Activated CD4-positive, alpha-beta memory T cell treated with anti-CD3 and anti-CD28 coated beads, Interleukin-2, amount 10 ng/mL, durations not matched to agents 7 days and 5 days (primary cell): Measurements from ENCODE around the gene GLUD1. TPM values are rescaled to one million over a fixed set of nuclear protein-coding genes. Genes with fewer than 3 reads are reported as not detected.
"Not testable (repeated sequence)": the region's sequence is repeated elsewhere in the genome, so short reads cannot be mapped to it uniquely, and the experiment has no call there.

Experiments
- CTCF ChIA-PET: fragments of 350-600 bp; sonication (Branson Sonifier 250); formaldehyde crosslinking; loops from one replicate; lab custom pipeline; 2021; ENCODE audit warnings: antibody characterized with exemption, inconsistent platforms; lab: Charles Lee
- POLR2A ChIA-PET: fragments of 350-600 bp; sonication (Branson Sonifier 250); formaldehyde crosslinking; loops from one replicate; lab custom pipeline; 2021; ENCODE audit warnings: antibody characterized with exemption; lab: Charles Lee
- DNase-seq: peaks from one replicate; pipeline ENCODE4 v3.0.0-alpha.2; 2020
- H3K27ac Mint-ChIP-seq: one replicate; pipeline ENCODE4 v1.8.0; 2021; ENCODE audit warnings: mild to moderate bottlenecking, mixed read lengths
- H3K27me3 Mint-ChIP-seq: one replicate; pipeline ENCODE4 v1.8.0; 2021; ENCODE audit warnings: mixed read lengths
- H3K36me3 Mint-ChIP-seq: one replicate; pipeline ENCODE4 v1.8.0; 2021; ENCODE audit warnings: low read depth, mixed read lengths
- H3K4me1 Mint-ChIP-seq: one replicate; pipeline ENCODE4 v1.8.0; 2021; ENCODE audit warnings: mixed read lengths
- H3K4me3 Mint-ChIP-seq: one replicate; pipeline ENCODE4 v1.8.0; 2021; ENCODE audit warnings: mild to moderate bottlenecking, mixed read lengths
- H3K9me3 Mint-ChIP-seq: one replicate; pipeline ENCODE4 v1.8.0; 2021; ENCODE audit warnings: mixed read lengths
- total RNA-seq, 2 experiments: library from RNA; stranded (reverse); gene quantifications; one replicate each; pipeline ENCODE4 v1.2.3, GENCODE V29; 2021

GLUD1 gene
- 100 to 1,000 TPM; 111 to 121 TPM for total RNA-seq

DNA sequence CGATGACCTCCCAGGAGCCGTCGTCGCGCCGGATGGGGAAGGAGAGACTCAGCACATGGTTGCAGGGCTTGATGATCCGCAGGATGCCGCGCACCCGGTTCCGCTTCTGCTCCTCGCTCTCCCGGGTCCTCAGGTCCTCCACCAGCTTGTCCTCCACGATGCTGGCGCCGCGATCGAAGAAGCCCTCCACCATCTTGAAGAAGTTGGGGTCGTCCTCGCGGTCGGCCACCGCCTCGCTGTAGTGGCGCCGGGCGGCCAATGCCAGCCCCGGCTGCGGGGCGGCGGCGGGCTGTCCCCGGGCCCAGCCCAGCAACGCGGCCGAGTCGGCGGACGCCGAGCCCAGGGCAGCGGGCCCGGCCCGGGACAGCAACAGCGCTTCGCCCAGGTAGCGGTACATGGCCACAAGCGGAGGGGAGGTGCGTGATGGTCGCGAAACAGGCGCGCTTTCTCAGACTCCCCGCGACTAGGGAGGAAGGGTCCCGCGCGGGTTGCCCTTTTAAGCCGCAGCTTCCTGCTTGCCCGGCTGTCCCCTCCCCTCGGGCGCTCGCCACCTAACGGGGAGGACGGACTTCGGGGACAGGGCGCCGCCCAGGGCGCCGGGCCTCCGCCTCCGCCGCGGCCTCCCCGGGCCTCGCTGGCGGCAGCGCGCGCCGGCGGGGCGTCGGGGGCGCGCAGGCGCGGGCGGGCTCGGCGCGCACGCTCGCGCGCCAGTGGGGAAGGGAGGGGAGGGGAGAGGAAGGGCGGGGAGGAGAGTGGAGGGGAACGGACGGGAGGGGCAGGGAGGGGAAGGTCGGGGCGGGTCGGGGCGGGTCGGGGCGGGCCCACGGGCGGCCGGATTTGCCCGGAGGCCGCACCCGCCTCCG is at the start of gene GLUD1, which contains the start of gene SHLD2:
TSS of gene GLUD1 (minus strand) at position 471 of the 863 bp plus-strand sequence. CDS start at position 397, 74 bp downstream.
TSS of gene SHLD2 (plus strand) at position 834 of the 863 bp plus-strand sequence. CDS start 56,149 bp downstream, outside the sequence.
- ChIA-PET CTCF (interaction anchor here (1.2 to 1.4 kb wide), 4 partner anchors 10 to 124 kb away, joined by 4 to 5 read pairs (median 4); no protein-coding TSS in a partner anchor), POLR2A (interaction anchor here (1.2 to 4.9 kb wide), 13 partner anchors 10 to 768 kb away, joined by 3 to 46 read pairs (median 7); no protein-coding TSS in a partner anchor)
- no peaks in the 10 kb centered on the region for H3K27me3 Mint-ChIP-seq
- H3K4me1 Mint-ChIP-seq = peaks cover 44% of the 10 kb centered on the region
- H3K9me3 Mint-ChIP-seq = no peaks in the 10 kb centered on the region
- DNase-seq = peak; percentile 94
- peak within 1 kb of the TSS; percentile 97 for H3K27ac Mint-ChIP-seq
- H3K36me3 Mint-ChIP-seq = peaks cover 42% of the 10 kb centered on the region
- H3K4me3 Mint-ChIP-seq = peak within 1 kb of the TSS; percentile 98

DNA sequence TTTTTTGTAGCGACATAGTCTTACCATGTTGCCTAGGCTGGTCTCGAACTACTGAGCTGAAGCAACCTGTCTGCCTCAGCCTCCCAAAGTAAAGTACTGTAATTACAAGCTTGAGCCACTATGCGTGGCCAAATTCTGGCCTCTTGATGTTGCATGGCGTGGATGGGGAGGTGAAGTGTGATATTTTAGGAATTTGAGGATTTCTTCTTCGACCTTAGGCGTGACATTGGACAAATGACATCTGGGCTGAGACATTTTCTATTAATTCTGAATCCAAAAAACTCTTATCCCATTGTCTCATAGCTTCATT is 48.4 kb upstream of the GLUD1 start:
- H3K36me3 Mint-ChIP-seq, CTCF ChIA-PET, H3K27ac Mint-ChIP-seq, H3K4me1 Mint-ChIP-seq, DNase-seq, H3K9me3 Mint-ChIP-seq, H3K27me3 Mint-ChIP-seq, H3K4me3 Mint-ChIP-seq, POLR2A ChIA-PET: not testable (repeated sequence)

DNA sequence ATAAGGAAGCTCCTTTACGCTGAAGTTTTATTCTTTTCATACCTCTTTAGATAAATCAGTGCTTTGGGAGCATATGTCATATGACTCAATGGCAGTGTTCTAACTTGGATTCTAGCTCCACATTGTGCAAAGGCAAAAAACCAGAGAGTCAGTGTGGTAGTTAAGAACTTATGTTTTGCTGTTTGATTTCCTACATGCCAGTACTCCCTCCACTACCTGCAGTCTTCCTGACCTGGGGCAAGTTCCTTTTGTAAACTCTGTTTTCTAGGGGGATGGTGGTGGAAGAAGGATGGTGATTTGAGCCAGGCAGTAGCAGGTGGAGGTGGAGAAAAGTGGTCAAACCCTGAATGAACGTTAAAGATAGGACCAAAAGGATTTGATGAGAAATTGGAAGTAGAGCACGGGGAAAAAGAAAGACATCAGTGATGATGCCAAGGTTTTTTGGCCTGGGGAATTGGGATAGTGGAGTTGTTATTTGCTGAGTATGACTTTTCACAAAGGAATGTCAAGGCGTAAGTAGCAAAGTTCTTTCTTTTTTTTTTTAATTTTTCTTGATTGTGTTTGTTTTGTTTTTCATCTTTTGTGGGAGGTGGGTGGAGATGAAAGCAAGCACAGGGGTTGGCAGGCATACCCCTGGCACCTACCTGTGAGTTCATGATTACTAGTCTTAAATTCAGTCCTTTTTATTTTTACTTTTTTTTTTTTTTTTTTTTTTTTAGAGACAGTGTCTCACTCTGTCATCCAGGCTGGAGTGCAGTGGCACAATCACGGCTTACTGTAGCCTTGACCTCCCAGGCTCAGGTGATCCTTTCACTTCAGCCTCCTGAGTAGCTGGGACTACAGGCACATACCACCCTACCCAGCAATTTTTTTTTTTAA is 47.8 kb upstream of the GLUD1 start:
- H3K4me1 Mint-ChIP-seq, POLR2A ChIA-PET, CTCF ChIA-PET, H3K4me3 Mint-ChIP-seq, DNase-seq, H3K36me3 Mint-ChIP-seq, H3K9me3 Mint-ChIP-seq, H3K27me3 Mint-ChIP-seq, H3K27ac Mint-ChIP-seq: not testable (repeated sequence)

DNA sequence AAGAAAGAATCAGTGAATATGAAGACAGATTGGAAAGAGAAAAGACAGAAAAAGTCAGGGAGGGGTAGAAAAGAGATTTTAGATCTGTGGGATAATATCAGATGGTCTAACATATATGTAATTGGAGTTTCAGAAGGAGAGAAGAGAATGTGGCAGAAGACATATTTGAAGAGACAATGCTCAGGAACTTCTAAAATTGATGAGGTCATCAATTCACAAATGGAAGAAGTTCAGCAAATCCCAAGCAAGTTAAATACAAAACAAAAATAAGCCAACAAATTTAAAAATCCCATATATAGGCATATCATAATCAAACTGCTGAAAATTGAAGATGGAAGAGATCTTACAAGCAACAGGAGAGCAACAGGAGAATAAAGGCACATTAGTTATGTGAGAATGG is 42.8 kb upstream of the GLUD1 start:
- POLR2A ChIA-PET, H3K4me3 Mint-ChIP-seq, H3K4me1 Mint-ChIP-seq, DNase-seq, H3K27ac Mint-ChIP-seq, H3K27me3 Mint-ChIP-seq, H3K9me3 Mint-ChIP-seq, CTCF ChIA-PET: not testable (repeated sequence)
- H3K36me3 Mint-ChIP-seq = peaks cover 35% of the 10 kb centered on the region

DNA sequence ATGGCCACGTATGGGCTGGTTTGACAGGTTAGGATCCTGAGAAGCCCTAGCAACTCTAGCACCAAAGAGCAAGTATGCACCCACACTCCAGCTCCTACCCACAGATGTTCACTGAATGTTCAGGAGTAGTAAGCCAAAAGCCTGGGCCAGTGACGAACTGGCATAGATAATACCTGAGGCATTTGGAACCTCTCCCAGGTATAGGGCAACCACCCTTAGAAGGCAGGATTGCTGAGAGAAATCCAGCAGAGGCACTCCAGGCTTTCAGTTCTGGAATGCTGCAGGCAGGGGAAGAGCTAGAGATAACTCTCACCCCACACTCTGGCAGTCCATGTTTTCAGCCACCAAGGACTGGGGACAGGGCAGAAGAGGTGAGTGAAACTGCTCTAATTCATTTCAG is 39.8 kb upstream of the GLUD1 start:
- H3K9me3 Mint-ChIP-seq, DNase-seq, POLR2A ChIA-PET, H3K27ac Mint-ChIP-seq, H3K27me3 Mint-ChIP-seq, H3K4me3 Mint-ChIP-seq, CTCF ChIA-PET, H3K4me1 Mint-ChIP-seq: not testable (repeated sequence)
- peaks cover 39% of the 10 kb centered on the region for H3K36me3 Mint-ChIP-seq

DNA sequence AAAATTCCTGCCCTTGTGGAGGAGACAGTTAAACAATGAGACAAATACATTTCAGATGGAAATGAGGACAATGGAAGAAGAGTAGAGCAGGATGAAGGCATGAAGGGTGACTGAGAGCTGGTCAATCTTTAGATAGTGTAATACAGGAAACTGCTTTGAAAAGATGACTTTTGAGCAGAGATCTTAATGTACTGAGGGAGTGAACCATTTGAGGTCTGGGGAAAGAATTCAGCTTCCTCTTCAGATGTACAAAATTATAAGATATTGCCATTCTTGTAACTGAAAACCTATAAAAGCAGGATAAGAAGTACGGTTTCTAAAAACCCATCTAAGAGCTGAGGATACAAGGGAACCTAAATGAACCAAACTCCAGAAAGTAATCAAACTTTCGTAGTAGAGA is 39.3 kb upstream of the GLUD1 start:
- DNase-seq, H3K4me3 Mint-ChIP-seq, H3K27ac Mint-ChIP-seq, H3K4me1 Mint-ChIP-seq, H3K9me3 Mint-ChIP-seq, POLR2A ChIA-PET, CTCF ChIA-PET, H3K27me3 Mint-ChIP-seq: not testable (repeated sequence)
- peaks cover 41% of the 10 kb centered on the region for H3K36me3 Mint-ChIP-seq

DNA sequence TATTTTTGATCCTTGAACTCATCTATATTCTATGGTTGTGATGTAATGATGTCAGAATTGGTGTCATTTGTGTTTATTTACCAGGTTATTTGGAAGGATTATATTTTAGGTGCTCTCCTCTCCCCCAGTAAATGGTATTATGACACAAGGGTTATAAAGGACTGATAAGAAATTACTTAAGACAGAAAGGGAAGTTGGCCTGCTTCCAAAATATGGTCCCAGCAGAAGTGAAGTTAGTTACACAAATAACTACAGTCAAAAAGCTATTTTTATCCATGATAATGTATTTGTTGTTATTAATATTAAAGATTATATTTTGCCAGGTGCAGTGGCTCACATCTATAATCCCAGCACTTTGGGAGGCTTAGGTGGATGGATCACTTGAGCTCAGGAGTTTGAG is 37.5 kb upstream of the GLUD1 start:
- peaks cover 34% of the 10 kb centered on the region for H3K36me3 Mint-ChIP-seq
- H3K4me3 Mint-ChIP-seq, H3K9me3 Mint-ChIP-seq, H3K27me3 Mint-ChIP-seq, DNase-seq, H3K4me1 Mint-ChIP-seq, CTCF ChIA-PET, H3K27ac Mint-ChIP-seq, POLR2A ChIA-PET: not testable (repeated sequence)

DNA sequence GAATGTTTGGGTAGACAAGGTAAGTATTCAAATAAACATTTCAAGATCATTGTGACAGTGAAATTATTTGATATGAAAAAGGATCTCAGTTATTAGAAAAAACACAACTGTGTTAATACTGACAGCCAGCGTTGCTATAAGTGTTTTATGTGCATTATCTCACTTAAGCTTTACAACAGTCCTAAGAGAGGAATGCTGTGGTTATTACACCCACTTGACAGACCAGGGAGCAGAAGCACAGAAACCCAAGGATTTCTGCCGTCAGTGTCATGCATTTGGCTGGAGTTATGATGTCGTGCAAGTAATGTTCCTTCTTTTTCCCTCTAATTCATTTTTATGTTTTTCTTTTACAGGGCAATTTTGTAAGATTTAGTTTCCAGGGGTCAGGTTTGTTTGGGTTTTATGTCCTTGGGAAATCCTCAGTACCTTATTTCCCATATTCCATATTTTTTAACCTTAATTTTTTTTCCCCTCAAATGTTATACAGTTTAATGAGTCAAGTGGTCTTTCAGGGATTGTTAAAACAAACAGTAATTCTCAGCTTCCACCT is 33.0 kb upstream of the GLUD1 start:
- H3K4me3 Mint-ChIP-seq, H3K9me3 Mint-ChIP-seq, POLR2A ChIA-PET, DNase-seq, H3K4me1 Mint-ChIP-seq, H3K36me3 Mint-ChIP-seq, H3K27me3 Mint-ChIP-seq, CTCF ChIA-PET, H3K27ac Mint-ChIP-seq: not testable (repeated sequence)

DNA sequence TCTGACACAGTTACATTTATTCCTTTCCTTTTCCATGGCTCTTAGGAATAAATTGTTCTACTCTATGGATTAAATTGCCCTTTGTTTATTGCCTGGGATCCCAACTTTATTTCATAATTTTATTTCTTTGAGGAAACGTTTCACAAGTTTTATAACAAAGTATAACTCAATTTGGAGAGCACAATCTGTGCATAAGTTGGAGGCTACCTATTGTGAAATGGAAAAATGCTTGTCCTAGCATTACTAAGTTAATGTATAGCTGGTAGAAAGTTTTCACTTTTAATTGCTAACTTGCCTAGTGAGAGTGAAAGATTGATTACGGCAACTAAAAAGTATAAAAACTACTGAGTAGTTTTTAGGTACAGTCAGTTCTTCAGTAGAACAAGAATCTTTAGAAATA is 32.4 kb upstream of the GLUD1 start:
- POLR2A ChIA-PET, H3K9me3 Mint-ChIP-seq, H3K27me3 Mint-ChIP-seq, DNase-seq, CTCF ChIA-PET, H3K27ac Mint-ChIP-seq, H3K4me1 Mint-ChIP-seq, H3K4me3 Mint-ChIP-seq: not testable (repeated sequence)
- peaks cover 10% of the 10 kb centered on the region for H3K36me3 Mint-ChIP-seq

DNA sequence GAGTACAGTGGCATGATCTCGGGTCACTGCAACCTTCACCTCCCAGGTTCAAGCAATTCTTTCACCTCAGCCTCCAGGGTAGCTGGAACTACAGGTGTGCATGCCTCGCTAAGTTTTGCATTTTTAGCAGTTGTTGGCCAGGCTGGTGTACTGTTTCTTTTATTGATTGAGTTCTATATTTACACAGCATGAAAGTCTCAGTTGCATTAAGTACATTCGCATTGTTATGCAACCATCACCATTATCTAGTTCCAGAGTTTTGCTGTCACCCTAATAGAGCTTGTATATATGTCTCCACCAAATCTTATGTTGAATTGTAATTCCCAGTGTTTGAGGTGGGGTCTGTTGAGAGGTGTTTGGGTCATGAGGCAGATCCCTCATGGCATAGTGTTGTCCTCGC is 28.7 kb upstream of the GLUD1 start:
- H3K27ac Mint-ChIP-seq, H3K4me1 Mint-ChIP-seq, H3K27me3 Mint-ChIP-seq, H3K9me3 Mint-ChIP-seq, DNase-seq, H3K36me3 Mint-ChIP-seq, POLR2A ChIA-PET, CTCF ChIA-PET, H3K4me3 Mint-ChIP-seq: not testable (repeated sequence)

DNA sequence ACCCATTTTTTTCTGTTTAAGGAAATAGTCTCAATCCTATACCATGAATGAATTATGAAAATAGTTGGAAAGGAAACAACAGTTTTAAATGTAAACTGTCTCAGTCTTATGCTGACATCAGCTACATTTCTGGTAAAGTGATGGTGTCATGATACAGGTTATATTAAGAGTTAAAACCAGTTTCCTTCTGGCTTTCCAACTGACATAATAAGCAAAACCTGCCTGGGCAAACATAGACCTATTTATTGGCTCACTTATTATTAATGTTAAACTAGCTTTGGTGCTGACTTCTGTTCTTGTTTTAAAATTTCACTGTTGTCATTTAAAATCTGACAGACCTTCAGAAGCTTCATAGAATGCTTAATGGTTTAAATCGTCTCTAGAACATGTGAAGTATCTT is 24.4 kb upstream of the GLUD1 start:
- H3K4me1 Mint-ChIP-seq, POLR2A ChIA-PET, H3K4me3 Mint-ChIP-seq, H3K27me3 Mint-ChIP-seq, H3K9me3 Mint-ChIP-seq, CTCF ChIA-PET, DNase-seq, H3K27ac Mint-ChIP-seq: not testable (repeated sequence)
- peaks cover 18% of the 10 kb centered on the region for H3K36me3 Mint-ChIP-seq

DNA sequence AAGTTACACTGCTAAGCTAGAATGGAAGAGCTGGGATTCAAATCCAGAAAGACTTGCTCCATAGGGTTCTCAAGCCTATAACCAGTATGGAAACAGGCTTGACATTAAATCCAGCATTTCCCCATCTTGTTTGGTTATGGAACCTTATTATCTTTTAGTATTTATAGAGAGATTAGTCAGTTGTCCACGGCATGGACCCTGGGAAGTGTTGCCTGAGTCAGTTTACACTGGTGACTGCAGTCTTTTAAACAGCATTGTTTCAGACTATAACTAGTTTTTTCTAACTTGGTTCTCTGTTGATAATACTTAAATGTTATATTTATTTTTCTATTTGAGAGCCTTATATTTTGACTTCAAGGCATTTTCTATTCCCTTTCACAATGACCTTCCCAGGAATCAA is 23.5 kb upstream of the GLUD1 start:
- DNase-seq, CTCF ChIA-PET, H3K4me1 Mint-ChIP-seq, H3K9me3 Mint-ChIP-seq, H3K4me3 Mint-ChIP-seq, H3K27ac Mint-ChIP-seq, POLR2A ChIA-PET, H3K27me3 Mint-ChIP-seq: not testable (repeated sequence)
- H3K36me3 Mint-ChIP-seq = peaks cover 21% of the 10 kb centered on the region
